Stimulated activated CD8-positive, alpha-beta memory T cell treated with anti-CD3 and anti-CD28 coated beads, Interleukin-15, amount 100 ng/mL, for 48 hours (primary cell): ENCODE results near the gene SLC8A3.
"Not testable (repeated sequence)": the region's sequence is repeated elsewhere in the genome, so short reads cannot be mapped to it uniquely, and the experiment has no call there.

Experiments used
- DNase-seq, 2 donors: peaks; one replicate each; pipeline ENCODE4 v3.0.0-alpha.2; 2020; ENCODE audit warnings: low read depth in 2 of 2

Gene SLC8A3, protein sequence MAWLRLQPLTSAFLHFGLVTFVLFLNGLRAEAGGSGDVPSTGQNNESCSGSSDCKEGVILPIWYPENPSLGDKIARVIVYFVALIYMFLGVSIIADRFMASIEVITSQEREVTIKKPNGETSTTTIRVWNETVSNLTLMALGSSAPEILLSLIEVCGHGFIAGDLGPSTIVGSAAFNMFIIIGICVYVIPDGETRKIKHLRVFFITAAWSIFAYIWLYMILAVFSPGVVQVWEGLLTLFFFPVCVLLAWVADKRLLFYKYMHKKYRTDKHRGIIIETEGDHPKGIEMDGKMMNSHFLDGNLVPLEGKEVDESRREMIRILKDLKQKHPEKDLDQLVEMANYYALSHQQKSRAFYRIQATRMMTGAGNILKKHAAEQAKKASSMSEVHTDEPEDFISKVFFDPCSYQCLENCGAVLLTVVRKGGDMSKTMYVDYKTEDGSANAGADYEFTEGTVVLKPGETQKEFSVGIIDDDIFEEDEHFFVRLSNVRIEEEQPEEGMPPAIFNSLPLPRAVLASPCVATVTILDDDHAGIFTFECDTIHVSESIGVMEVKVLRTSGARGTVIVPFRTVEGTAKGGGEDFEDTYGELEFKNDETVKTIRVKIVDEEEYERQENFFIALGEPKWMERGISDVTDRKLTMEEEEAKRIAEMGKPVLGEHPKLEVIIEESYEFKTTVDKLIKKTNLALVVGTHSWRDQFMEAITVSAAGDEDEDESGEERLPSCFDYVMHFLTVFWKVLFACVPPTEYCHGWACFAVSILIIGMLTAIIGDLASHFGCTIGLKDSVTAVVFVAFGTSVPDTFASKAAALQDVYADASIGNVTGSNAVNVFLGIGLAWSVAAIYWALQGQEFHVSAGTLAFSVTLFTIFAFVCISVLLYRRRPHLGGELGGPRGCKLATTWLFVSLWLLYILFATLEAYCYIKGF

DNA sequence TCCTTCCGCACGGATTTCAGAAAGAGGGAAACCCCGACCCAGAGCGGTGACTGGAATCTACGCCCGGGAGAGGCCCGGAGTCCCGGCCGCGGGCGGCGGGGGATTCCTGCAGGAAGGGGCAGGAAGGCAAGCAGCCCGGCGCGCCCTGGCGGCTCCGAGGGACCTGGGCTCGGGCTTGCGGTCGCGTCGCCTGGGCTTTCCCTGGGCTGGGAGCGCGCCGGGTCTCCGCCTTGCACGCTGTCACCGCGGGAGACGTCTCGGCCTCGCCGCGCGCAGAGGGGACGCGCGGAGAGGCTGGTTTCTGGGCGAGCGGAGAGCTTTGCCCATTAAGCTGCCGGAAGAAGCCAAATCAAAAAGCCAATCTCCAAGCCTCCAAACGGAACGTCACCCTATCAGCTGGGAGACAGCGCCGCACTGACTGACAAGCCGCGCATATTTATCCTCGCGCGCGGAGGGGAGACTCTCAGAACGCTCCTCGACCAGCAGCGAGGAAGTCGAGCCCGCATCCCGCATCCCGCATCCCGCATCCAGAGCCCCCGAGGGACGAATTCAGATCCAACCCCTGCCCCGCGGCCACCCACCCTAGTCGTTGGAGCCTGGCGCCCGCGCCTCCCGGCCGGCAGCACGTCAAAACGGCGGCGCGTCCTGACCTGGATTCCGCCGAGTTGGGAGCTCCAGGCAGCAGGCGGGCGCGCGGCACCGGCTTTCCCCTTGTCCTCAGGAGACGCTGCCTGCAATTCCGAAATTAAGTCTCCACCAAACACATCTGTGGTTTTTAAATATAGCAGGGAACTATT is at the start of gene SLC8A3:
TSS of gene SLC8A3 (minus strand) at position 293 of the 797 bp plus-strand sequence. CDS start 20,529 bp downstream, outside the sequence.
- no peak for DNase-seq

- DNase-seq = no peak
These were observed 49.0 kb upstream of the SLC8A3 start for GRCh38 chr14:70237710-70238109.

GRCh38 chr14:70234066-70234950 is 45.6 kb upstream of the SLC8A3 start:
- DNase-seq = no peak

DNA sequence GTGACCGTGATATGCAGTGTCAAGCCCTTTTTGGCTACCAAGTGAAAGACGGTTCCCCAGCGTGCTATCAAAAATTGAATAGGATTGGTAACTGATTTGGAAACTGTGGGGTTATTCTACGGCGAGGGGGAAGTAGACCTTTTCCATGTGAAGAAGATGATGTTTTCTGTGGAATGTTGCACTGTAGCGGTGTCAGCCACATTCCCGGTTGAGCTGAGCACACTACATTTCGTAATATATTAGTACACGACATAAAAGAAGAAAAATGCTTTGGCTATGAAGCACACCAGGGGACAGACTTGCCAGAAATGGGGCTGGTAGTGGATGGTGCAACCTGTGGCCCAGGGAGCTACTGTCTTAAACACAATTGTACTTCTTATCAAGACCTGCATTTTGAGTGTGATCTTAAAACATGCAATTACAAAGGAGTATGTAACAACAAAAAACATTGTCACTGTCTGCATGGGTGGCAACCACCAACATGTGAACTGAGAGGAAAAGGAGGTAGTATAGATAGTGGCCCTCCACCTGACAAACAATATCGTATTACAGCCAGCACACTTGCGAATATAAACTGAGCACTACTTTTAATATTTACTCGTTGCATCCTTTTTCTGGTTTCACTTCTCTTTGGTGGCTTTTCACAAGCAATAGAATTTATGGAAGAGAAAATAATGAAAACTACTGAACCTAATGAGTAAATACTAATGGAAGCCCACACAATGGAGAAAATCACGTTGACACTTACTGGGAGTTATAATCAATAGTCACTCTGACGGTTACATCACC is 43.2 kb upstream of the SLC8A3 start:
- not testable (repeated sequence) for DNase-seq

GRCh38 chr14:70229877-70230640 is 41.3 kb upstream of the SLC8A3 start:
- not testable (repeated sequence) for DNase-seq

DNA sequence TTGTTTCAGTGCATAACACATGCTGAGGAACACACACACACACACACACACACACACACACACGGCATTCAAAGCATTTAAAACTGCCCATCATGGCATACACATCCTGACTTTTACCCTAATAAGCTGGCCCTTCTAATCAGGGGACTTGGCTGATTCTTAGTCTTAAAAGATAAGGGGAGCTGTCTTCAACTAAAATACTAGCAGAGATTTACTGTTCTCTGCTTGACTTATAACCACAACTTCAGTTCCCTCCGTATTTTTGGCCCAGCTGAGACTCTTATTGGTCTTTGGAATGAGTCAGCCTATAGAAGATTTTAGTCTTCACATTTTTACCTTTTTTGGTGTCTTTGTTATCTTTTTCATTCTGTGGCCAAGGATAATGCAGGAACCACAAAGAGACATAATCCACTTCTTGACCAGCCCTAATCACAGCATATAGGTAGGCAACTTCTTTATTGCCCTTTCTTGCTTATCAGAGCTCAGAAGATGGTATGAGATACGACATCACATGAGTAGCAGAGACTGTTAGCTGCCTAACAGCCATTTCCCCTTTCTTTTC is 25.1 kb upstream of the SLC8A3 start:
- no peak for DNase-seq

- no peak for DNase-seq
These were observed 24.0 kb upstream of the SLC8A3 start for GRCh38 chr14:70212752-70213151.

- no peak for DNase-seq
These were observed 19.6 kb upstream of the SLC8A3 start for GRCh38 chr14:70208380-70208779.

DNA sequence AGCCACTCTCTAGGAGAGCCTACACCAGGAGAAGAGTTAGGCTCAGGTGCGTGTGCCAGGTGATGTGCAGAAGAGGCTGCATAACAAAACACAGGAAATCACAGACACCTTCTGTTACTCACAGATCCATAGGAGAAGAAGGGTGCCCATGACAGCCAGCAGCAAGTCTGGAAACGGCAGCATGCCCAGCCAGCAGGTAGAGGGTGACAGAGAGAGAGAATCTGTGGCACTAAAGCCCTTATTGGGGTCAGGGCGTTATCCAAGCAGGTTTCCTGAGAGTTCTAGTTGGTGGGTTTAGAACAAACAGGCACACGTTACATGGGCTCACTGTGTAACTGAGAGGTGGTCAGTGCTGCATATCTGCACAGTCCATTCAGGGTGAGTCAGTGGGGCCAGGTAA is 14.9 kb upstream of the SLC8A3 start:
- no peak for DNase-seq

DNA sequence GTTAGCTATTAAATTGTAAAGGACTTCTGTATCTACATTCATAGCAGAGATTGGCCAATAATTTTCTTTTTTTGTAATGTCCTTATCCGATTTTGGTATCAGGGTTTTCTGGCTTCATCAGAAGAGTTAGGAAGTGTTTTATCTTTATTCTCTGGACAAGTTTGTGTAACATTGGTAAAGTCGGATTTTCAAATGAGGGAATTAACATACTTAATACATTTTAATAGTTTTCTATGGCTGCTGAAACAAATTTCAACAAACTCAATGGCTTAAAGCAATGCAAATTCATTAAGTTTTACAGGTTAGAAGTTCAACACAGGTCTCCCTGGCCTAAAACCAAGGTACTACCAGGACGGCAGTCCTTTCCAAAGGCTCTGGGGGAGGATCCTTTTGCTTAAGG is 13.2 kb upstream of the SLC8A3 start:
- DNase-seq = no peak

GRCh38 chr14:70193396-70193795 is 4.6 kb upstream of the SLC8A3 start:
- DNase-seq = no peak

GRCh38 chr14:70192915-70193314 is 4.2 kb upstream of the SLC8A3 start:
- DNase-seq = no peak

- DNase-seq = no peak
These were observed 1.4 kb upstream of the SLC8A3 start for GRCh38 chr14:70190156-70190555.

DNA sequence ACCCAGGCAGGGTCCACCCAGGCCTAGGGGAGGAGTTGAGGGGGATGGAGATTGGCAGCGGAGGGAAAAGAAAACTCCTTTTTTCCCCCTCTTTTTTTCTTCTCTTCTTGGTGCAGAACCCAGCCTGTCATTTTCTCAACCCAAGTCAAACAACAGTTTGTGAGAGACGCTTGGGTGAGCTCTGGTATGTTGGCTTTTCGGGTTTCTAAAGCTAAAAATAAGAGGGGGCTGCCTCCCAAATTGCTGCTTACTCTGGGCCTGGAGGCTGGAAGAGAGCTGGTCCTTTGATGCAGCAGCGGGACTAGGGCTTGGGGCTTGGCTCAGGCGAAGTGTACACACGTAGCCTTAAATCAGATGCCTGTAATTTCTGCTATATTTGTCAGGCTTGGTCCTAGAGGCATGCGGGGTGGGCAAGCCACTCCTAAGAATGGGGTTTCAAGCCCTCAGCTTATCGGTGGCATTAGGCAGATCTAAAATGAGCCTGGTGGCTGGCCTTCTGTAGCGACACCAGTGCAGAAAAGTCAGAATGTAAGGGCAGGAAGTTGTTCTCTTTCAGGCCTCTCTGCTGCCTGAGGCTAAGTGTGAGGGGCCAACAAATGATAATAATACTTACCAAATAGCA is 816 bp upstream of the SLC8A3 start:
- no peak for DNase-seq

DNA sequence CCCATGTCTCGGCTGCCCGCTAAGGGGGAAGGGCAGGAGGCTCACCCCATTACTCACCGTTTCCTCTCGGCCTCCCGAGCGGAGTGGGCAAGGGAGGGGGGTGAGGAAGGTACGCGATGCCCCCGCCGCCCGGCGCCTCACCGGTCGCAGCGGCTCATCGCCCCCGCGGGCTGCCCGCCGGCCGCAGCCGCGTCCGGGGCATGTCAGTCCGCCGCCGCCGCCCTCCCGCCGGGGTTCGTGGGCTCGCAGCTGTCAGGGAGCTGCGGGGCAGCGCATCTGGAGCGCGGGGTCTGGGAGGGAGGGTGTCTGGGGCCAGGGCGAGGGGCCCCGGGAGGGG is 461 bp downstream of the SLC8A3 start:
- no peak for DNase-seq

GRCh38 chr14:70186900-70187451 is 1.8 kb downstream of the SLC8A3 start:
- DNase-seq = no peak

GRCh38 chr14:70183991-70184390 is 4.8 kb downstream of the SLC8A3 start:
- DNase-seq = no peak

GRCh38 chr14:70181276-70181675 is 7.5 kb downstream of the SLC8A3 start:
- no peak for DNase-seq
